ENCODE results near the gene GPR37L1.
"Not testable (repeated sequence)": the region's sequence is repeated elsewhere in the genome, so short reads cannot be mapped to it uniquely, and the experiment has no call there.

The GPR37L1 gene

DNA sequence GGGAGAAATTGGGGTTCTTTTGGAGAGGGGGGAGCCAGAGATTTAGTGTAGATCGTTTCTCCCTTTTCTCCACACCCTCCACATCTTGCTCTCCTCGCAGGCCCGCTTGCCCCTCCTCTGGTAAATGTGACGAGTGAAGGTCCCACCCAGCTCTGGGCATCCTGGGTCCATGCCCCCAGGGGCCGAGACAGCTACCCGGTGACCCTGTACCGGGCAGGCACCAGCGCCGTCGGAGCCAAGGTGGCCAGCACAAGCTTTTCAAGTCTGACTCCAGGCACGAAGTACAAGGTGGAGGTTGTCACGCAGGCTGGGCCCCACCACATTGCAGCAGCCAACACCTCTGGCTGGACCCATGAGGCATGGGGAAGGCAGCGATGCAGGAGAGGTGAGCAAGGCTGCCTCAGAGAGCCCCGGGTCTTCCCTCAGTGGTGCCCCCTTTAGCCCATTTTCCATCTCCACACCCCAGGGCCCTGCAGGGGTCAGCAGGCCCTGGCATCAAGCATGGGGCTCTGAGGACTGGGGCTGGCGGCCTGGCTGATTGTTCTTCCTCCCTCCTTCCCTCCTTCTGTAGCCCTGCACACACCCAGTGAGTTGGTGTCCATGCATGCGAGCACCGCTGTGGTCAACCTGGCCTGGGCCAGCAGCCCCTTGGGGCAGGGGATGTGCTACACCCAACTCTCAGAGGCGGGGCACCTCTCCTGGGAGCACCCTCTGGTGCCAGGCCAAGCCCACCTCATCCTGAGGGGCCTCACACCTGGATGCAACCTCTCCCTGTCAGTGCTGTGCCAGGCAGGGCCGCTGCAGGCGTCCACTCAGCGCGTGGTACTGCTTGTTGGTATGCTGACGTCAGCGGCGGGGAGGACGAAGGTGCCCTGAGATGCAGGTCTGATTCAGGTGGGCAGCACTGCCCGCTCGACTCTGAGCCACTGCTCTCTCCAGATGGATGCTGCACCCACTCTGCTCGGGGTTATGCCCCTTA, 54.5 kb downstream of the GPR37L1 start:
- no peak for DNase-seq

DNA sequence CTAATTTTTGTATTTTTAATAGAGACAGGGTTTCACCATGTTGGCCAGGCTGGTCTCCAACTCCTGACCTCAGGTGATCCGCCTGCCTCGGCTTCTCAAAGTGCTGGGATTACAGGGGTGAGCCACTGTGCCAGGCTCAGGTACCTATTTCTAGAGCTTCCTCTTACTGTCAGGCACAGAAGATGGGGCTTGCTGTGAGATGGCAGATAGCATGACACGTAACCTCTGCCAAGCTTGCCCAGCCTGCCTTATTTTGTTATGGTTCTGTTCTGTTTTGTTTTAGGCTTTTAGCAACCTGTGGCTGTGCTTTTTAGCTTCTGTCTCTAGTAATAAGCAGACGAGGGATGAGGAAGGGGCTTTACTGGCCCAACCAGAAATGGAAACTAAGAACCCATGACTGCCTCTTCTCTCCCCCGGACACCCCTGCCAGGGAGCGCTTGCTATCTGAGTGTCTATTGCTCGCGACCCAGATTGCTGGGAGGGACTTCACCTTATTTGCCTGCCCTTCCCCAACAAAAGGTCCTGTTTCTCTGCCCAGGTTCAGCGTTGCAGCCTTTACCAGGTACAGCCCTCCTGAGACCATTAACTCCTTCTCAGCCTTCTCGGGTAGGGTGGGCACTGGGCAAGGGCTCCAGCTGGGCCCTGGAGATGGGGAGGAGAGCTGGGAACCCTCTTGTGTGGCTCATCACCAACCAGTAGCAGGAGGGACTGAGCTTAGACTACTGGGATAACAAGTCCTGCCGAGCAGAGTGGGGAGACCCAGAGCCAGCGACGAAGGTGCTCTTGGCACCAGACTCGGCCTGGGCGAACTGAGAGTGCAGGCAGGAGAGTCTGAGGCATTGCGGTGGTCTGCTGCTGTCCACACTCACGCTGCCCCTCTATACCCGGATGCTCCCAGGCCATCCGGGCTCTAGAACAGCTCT, 57.4 kb downstream of the GPR37L1 start:
- DNase-seq = no peak

DNA sequence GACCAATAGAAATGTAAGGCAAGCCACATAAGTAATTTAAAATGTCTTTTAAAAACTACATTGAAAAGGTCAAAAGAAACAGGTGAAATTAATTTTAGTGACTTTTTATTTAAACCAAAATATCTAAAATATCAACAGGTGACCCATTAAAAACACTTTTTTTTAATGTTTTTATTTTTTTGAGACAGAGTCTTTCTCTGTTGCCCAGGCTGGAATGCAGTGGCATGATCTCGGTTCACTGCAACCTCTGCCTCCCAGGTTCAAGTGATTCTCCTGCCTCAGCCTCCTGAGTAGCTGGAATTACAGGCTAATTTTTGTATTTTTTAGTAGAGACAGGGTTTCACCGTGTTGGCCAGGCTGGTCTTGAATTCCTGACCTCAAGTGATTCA, 58.0 kb downstream of the GPR37L1 start:
- DNase-seq = not testable (repeated sequence)

DNA sequence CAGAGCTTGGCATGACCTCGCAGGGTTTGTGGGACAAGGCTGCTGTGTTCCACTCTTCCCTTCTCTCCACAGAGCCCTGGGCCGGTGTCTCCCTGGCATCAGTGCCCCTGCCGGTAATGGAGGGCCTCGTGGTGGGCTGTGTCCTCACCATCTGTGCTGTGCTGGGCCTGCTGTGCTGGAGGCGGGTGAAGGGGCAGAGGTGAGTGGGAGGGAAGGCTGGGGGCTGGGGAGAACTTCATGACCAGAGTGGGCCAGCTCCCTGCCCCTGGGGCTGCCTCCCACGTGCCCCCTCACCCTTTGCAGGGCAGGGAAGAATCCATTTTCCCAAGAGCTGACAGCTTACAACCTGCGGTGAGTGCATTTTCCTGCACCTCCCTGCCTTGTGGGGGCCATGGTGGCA, 58.9 kb downstream of the GPR37L1 start:
- DNase-seq = no peak

DNA sequence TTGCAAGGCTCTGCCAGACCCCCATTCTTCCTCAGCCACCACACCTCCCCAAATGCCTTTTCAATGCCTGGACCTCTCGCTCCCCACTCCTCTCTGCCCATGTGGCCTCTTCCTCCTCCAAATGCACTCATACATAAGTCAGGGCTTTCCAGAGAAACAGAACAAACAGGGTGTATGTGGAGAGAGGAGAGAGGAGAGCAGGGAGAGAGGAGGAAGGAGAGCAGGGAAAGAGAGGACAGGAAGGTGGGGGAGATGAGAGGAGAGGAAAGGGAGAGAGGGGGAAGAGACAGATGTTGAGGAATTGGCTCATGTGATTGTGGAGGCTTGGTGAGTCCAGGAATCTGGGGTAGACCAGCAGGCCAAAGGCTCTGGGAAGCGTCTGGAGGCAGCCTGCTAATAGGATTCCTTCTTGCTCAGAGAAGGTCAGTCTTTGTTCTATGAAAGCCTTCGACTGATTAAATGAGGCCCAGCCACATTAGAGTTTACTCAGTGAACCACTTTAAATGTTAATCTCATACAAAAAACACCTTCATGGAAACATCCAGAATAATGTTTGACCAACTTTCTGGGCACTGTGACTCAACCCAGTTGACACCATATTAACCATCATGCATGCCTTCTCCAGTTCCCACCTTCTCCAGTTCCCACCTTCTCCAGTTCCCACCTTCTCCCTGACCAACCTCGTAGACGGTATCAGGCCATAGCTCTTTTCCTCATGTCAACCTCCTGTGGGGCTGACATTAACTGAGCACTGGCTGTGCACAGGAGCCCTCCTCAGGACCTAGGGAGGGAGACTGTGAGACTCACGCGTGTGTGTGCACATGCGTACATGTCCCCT, 59.5 kb downstream of the GPR37L1 start:
- DNase-seq = no peak

All from activated naive CD4-positive, alpha-beta T cell treated with anti-CD3 and anti-CD28 coated beads, Interleukin-2, amount 50 U/mL, for 16 hours (primary cell).